ENCODE results near the gene STEAP4.
A peak's percentile ranks its signal among the peaks of the same experiment; 100 is the strongest.

The STEAP4 gene

DNA sequence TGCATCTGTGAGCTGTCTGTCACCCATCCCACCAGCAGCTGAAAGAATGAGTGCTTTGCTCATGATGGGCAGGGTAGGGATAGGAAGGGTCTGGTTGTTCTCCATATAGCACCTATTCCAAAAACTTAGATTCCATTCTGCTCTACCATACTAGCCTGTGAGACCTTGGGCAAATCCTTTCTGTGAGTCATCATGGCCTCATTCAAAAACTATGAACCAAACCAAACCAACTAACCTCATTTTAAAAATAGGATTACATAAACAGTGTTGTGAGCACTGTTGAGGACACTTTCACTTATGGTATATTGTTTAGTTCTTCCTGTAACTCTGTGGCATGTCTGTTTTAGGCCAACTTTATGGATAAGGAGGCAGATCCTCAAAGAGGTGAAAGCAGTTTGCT is 30.9 kb upstream of the STEAP4 start:
- Histone ChIP-seq H3K27me3 (no peaks in the 10 kb centered on the region), H3K9me3 (no peaks in the 10 kb centered on the region), H3K27ac (no peak overlapping the region), H3K4me1 (no peaks in the 10 kb centered on the region), H3K4me3 (no peak overlapping the region), H3K9ac (no peak overlapping the region), H3K4me2 (no peak overlapping the region), H3K36me3 (no peaks in the 10 kb centered on the region), H4K20me1 (no peaks in the 10 kb centered on the region)
- TF ChIP-seq Cebpa-rat (IDR thresholded peaks at IDR 0.05): no peak

DNA sequence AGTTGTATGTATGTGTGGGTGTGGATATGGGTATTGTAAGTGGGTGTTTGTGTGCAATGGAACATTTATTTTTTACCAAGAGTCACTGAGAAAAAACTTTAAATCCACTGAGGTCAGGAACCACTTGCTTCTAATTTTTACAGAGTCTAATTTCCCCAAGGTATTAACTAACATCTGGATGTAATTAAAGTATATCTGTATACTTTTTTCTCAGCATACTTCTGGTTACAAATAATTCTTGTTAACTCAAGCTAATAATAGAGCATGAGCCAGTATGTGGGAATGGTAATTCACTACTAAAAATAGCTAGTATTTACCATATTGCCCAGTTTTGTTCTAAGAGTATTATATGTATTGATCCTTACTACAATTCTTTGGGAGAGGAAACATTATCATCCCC is 24.6 kb upstream of the STEAP4 start:
- Histone ChIP-seq H3K9me3 (peaks cover 13% of the 10 kb centered on the region), H3K9ac (no peak overlapping the region), H3K27ac (no peak overlapping the region), H3K36me3 (no peaks in the 10 kb centered on the region), H3K4me2 (no peak overlapping the region), H3K27me3 (no peaks in the 10 kb centered on the region), H3K4me1 (peaks cover 5% of the 10 kb centered on the region), H3K4me3 (no peak overlapping the region), H4K20me1 (no peaks in the 10 kb centered on the region)
- TF ChIP-seq Cebpa-rat (IDR thresholded peaks at IDR 0.05): no peak

DNA sequence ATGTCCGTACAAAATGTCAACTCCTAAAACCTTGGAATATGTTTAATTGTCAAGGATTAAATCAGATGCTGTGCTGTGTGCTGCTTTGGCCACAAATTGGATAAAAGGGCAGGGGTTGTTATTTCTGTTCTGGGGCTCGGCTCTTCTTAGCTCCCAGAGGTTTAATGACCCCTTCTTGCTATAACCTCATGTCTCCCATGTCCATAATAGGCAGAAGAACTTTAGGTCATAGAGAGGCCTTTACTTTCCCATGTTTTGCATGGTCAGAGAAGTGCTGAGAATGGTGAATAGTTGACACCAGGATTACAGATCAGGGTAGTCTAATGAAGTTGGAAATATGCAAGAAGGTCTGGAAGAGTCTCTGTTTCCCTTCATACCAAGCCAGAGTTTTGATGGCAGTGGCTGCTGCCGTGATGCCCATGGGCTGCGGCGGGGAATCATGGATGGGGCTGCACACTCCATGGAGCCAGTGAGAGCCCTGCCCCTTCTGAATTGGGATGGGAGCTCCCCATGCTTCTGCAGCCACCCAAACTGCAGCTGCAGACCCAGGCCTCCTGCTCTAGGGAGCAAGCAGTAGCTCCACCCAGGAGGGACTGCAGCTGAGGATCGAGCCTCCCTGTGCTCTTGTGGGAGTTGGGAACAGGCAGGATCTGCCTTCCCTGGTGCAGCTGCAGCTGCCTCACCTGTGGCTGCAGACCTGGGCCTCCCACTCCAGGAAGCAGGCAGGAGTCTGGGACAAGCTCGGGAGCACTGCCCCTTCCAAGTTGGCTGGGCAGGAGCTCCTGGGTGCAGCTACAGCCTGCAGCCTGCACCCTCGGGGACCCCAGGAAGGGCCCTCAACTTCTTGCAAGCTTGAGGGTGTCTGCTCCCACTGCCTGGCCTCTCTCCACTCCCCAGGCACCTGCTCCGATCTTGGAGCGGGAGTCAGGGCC is 23.1 kb upstream of the STEAP4 start:
- peaks cover 5% of the 10 kb centered on the region for H3K4me1 ChIP-seq
- H3K4me2 ChIP-seq: no peak overlapping the region
- H4K20me1 ChIP-seq: no peaks in the 10 kb centered on the region
- H3K27ac ChIP-seq: no peak overlapping the region
- H3K27me3 ChIP-seq: no peaks in the 10 kb centered on the region
- peaks cover 13% of the 10 kb centered on the region for H3K9me3 ChIP-seq
- H3K9ac ChIP-seq: no peak overlapping the region
- H3K36me3 ChIP-seq: no peaks in the 10 kb centered on the region
- TF ChIP-seq Cebpa-rat (IDR thresholded peaks at IDR 0.05): no peak
- H3K4me3 ChIP-seq: no peak overlapping the region

DNA sequence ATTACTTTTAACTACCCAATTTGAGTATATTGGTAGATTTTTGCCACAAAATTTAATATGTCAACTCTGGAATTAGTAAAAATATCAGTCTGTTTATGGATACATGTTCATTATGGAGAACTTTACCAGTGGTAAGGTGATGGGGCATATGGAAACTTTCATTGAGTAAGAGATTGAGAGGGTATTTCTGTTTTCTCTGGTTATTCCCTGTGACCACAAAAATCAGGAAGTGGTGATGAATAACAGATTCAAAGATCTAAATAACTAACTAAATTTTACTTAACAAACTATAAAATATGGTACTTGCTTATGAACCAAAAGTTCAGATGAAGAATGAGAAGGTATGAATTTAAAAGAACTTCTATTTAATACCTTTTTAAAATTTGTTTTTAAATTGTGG is 22.1 kb upstream of the STEAP4 start:
- no peak for TF ChIP-seq Cebpa-rat (IDR thresholded peaks at IDR 0.05)
- Histone ChIP-seq H3K36me3 (no peaks in the 10 kb centered on the region), H3K4me1 (peaks cover 5% of the 10 kb centered on the region), H3K4me2 (peak overlapping the region; percentile 34), H4K20me1 (no peaks in the 10 kb centered on the region), H3K9me3 (peaks cover 13% of the 10 kb centered on the region), H3K9ac (no peak overlapping the region), H3K27ac (no peak overlapping the region), H3K4me3 (no peak overlapping the region), H3K27me3 (no peaks in the 10 kb centered on the region)

DNA sequence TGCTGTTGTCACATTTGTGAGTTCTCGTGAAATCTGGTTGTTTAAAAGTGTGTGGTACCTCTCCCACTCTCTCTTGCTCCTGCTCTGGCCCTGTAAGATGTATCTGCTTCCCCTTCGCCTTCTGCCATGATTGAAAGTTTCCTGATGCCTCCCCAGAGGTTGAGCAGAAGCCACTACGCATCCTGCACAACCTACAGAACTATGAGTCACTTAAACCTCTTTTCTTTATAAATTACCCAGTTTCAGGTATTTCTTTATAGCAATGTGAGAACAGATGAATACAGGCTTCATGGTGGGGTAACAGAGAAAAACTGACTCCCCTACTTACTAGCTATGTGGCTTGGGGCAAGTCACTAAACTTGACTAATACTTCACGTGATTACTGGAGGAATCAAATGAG is 18.0 kb upstream of the STEAP4 start:
- TF ChIP-seq Cebpa-rat (IDR thresholded peaks at IDR 0.05): no peak

DNA sequence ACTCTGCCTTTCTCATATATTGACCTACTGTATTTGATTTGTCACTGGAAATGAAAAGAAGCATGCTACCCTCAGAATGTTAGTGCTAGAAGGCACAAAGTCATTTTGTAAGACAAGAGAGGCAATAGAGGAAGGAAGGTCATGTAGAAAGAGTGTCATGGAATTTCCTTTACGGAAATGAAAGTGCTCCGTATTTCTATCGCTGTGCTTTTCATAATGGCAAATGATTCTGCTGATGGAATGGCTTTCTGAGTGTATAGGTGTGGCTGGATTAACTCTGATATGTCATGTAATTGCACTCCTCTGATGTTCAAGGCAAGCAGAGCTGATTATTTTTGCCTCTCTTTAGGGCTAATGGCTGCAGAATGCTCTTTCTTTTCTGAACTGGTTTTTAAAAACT is 15.5 kb upstream of the STEAP4 start:
- no peaks in the 10 kb centered on the region for H3K4me1 ChIP-seq
- no peaks in the 10 kb centered on the region for H3K36me3 ChIP-seq
- no peaks in the 10 kb centered on the region for H4K20me1 ChIP-seq
- TF ChIP-seq Cebpa-rat (IDR thresholded peaks at IDR 0.05): no peak
- H3K4me2 ChIP-seq: no peak overlapping the region
- H3K27me3 ChIP-seq: no peaks in the 10 kb centered on the region
- H3K9ac ChIP-seq: no peak overlapping the region
- H3K9me3 ChIP-seq: no peaks in the 10 kb centered on the region
- no peak overlapping the region for H3K4me3 ChIP-seq
- no peak overlapping the region for H3K27ac ChIP-seq

More for the DNA sequence above, 18.0 kb upstream of the STEAP4 start:
- Histone ChIP-seq H3K36me3 (no peaks in the 10 kb centered on the region), H3K4me2 (no peak overlapping the region), H4K20me1 (no peaks in the 10 kb centered on the region), H3K27ac (no peak overlapping the region), H3K27me3 (no peaks in the 10 kb centered on the region), H3K9ac (no peak overlapping the region), H3K4me1 (peaks cover 5% of the 10 kb centered on the region), H3K4me3 (no peak overlapping the region), H3K9me3 (peaks cover under 1% of the 10 kb centered on the region; the same call in 1 of the 2 replicates)

DNA sequence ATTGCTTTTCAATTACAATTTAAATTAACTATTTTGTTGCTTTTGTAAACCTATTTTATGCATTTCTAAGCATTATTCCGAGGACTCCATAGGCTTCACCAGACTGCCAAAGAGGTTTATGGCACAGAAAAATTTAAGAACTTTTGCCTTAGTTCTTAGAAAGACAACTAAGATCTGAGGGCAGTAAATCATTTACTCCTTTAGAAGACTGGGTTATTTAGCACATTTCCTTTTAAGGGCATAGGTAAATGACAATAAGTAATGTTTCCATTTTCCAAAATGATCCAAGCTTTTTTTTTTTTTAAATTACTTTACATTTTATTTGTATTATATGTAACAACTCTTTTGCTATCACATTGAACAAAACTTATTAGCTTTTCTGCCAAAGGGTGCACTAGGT is 15.0 kb upstream of the STEAP4 start:
- Histone ChIP-seq H3K27ac (no peak overlapping the region), H3K36me3 (no peaks in the 10 kb centered on the region), H3K4me3 (no peak overlapping the region), H3K9ac (no peak overlapping the region), H4K20me1 (no peaks in the 10 kb centered on the region), H3K27me3 (no peaks in the 10 kb centered on the region), H3K4me2 (no peak overlapping the region), H3K9me3 (no peaks in the 10 kb centered on the region), H3K4me1 (no peaks in the 10 kb centered on the region)
- TF ChIP-seq Cebpa-rat (IDR thresholded peaks at IDR 0.05): no peak

DNA sequence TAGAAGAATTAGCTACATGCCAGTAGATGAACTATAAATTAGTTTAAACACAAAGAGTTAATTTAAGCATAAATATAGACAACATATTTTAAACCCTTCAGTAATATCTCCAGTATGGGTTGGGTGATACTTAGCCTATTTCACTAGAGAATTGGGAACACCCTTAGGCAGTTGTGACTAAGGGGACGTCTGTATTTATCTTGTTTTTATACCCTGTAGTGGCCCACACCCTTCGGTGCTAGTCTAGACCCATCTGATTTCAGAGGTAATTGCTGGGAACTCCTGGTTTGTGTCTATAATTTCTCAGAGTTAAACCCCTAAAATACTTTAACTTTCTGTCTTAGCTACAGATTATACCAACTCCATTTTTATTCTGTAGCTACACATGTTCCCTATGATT is 11.5 kb upstream of the STEAP4 start:
- Histone ChIP-seq H3K27ac (no peak overlapping the region), H3K4me3 (no peak overlapping the region), H3K27me3 (no peaks in the 10 kb centered on the region), H3K36me3 (no peaks in the 10 kb centered on the region), H3K9ac (no peak overlapping the region), H4K20me1 (no peaks in the 10 kb centered on the region), H3K9me3 (no peaks in the 10 kb centered on the region), H3K4me1 (no peaks in the 10 kb centered on the region), H3K4me2 (no peak overlapping the region)
- no peak for TF ChIP-seq Cebpa-rat (IDR thresholded peaks at IDR 0.05)

DNA sequence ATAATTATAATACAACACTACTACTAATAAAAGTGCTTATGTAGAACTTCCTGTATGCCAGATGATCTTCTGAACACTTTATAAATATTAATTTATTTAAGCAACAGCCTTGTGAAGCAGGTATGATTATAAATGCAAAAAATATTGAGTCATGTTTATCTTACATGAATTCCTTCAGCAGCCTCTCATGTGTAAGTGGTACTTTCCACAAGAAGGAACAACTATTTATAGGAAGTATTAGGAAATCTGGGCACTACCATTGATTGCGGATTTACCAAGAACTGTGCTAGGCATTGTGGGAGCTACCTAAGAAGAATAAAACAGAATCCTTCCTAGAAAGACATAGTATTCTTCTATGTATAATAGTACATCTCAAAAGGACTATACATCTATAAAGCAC is 10.7 kb upstream of the STEAP4 start:
- Histone ChIP-seq H3K4me3 (no peak overlapping the region), H3K9ac (no peak overlapping the region), H3K4me2 (no peak overlapping the region), H3K9me3 (no peaks in the 10 kb centered on the region), H4K20me1 (no peaks in the 10 kb centered on the region), H3K27ac (no peak overlapping the region), H3K36me3 (no peaks in the 10 kb centered on the region), H3K4me1 (no peaks in the 10 kb centered on the region), H3K27me3 (no peaks in the 10 kb centered on the region)
- no peak for TF ChIP-seq Cebpa-rat (IDR thresholded peaks at IDR 0.05)

DNA sequence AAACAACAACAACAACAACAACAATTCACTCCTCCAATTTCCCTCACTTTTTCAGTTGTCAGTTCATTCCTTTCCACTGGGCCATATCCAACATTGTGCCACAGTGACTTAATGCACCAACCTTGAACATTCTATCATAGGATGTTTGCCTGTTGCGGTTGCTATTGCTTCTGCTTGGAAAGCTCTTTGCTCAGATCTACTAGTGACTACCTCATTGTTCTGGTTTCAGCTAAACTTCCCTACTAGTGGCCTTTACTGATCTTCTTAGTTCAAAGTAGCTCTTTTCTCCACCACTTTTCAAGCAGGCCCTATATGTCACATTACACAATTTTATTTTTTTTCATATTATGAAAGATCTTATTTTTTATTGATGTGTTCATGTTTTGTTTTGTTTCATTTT is 9.8 kb upstream of the STEAP4 start:
- no peaks in the 10 kb centered on the region for H3K36me3 ChIP-seq
- TF ChIP-seq Cebpa-rat (IDR thresholded peaks at IDR 0.05): no peak
- H4K20me1 ChIP-seq: no peaks in the 10 kb centered on the region
- no peaks in the 10 kb centered on the region for H3K9me3 ChIP-seq
- no peaks in the 10 kb centered on the region for H3K27me3 ChIP-seq
- no peak overlapping the region for H3K9ac ChIP-seq
- H3K4me1 ChIP-seq: no peaks in the 10 kb centered on the region
- no peak overlapping the region for H3K4me3 ChIP-seq
- H3K4me2 ChIP-seq: no peak overlapping the region
- H3K27ac ChIP-seq: no peak overlapping the region
